DMS114 treated with DMSO at 0.1 percent for 48 hours (cell line): Measurements from ENCODE around the gene ALKBH2.

ENCODE experiments used
- DNase-seq: peaks from one replicate; lab custom pipeline; 2025; ENCODE audit not compliant: unreplicated experiment; lab: John Stamatoyannopoulos, UW

Gene ALKBH2

DNA sequence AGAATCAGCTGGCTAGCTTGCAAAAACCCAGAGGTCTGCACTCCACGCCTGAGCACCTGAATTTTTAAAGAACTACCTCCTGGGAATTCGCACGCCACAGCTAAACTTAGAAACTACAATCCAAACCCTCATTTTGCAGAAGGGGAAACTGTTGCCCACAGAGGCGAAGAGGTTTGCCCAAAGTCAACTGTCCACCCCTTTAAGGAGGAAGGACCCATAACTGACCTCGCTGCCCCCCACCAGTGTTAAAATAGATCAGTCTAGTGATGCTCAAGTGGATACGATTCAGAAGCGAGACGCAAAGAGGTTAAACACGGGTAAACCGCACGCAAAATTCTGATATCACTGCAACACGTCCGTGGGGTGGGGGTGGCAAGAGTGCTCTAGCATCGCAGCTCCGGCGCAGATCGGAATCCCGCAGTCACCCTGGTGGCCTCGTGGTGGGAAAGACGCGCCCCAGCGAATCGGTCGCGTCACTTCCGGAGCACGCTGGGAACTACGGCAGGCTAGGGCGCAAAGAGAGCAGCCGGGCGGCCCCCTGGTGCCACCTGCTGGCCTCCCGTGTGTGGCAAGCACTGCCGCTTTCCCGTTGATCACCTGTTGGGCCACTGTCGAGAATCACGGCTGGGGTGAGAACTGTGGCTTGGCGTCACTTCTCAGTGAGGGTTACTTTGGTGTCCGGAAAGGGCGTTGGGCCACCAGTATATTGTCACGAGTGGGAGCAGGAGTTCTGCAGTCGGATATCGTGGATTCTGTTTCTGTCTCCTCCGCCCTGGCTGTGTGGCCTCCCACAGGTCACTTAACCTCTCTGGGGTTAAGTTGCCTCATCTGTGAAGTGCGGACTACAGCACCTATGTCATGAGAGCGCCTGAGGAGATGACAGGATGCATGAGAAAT, at the start of gene ALKBH2:
Gene ALKBH2 (minus strand): TSS at position 451 of the 897 bp plus-strand sequence. CDS start 686 bp downstream, outside the sequence.
- peak; percentile 92 for DNase-seq

GRCh38 chr12:109140560-109140959, 47.3 kb upstream of the ALKBH2 start:
- no peak for DNase-seq

DNA sequence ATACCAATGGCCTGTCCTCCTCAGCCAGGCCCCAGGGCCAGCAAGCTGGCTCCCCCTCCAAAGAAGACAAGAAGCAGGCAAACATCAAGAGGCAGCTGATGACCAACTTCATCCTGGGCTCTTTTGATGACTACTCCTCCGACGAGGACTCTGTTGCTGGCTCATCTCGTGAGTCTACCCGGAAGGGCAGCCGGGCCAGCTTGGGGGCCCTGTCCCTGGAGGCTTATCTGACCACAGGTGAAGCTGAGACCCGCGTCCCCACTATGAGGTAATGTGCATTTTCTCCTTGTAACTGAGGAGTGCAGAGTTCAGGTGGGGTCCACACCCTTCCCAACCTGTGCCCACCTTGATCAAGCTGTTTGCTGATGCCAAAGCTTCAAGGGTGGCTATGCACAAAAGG, 46.5 kb upstream of the ALKBH2 start:
- no peak for DNase-seq

DNA sequence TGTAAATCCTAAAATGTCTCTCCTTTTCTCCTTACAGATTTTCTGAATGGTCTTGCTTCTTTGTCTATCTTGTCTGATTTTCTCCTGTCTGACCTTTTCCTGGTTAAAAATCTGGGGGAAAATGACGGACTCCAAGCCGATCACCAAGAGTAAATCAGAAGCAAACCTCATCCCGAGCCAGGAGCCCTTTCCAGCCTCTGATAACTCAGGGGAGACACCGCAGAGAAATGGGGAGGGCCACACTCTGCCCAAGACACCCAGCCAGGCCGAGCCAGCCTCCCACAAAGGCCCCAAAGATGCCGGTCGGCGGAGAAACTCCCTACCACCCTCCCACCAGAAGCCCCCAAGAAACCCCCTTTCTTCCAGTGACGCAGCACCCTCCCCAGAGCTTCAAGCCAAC, 46.1 kb upstream of the ALKBH2 start:
- no peak for DNase-seq

DNA sequence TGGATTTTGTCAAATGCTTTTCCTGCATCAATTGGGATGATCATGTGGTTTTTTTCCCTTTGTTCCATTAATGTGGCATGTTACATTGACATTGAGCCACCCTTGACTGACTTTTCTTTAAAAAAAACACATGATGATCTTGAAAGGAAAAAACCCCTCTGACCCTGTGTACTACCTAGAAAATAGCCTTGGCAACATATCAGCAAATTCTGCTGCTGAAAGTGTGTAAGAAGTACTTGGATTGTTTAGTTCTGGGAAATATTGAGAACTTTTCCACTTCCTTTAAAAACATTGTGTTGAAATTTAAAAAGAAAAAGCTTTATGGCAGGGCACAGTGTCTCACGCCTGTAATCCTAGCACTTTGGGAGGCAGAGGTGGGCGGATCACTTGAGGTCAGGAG, 43.8 kb upstream of the ALKBH2 start:
- no peak for DNase-seq

- no peak for DNase-seq
These were observed 41.1 kb upstream of the ALKBH2 start for GRCh38 chr12:109134186-109134917.

GRCh38 chr12:109131154-109132050, 38.1 kb upstream of the ALKBH2 start:
- no peak for DNase-seq

DNA sequence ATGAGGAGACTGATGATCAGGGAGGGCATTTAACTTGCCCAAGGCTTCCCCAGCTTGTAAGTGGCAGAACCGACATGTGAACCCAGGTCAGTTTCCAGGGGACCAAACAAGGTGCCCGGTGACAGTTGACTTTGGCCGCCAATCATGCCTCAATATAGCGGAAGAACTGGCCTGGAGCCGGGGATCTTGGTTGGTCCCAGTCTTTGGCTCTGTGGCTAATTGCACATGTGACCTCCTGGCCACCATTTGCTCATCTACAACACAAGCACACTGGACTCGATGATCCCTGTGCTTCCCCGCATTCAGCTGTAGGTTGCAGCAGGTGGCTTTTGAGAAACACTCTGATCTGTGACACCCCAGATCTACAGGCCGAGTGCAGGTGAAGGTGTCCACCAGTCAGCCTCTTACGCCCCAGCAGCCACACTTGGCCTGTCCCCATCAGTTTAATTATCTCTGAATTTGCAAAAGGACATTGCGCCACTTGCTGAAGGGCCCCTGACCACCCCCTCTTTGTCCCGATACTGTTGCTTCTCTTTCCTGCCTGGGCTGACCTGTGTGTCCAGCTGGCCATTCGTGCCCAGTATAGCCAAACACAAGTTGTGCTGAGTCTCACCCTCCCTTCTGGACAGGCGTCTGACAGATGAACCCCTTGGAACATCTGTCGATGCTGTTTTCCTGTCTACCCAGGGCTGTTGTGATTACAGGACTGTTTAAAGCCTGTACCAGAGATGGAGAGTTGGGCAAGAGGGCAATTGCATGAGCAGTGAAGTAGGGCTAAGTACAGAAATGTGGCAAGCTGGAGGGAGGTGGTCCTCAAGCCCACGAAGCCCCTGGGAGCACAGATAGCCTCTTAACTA, 37.3 kb upstream of the ALKBH2 start:
- DNase-seq, result no peak

DNA sequence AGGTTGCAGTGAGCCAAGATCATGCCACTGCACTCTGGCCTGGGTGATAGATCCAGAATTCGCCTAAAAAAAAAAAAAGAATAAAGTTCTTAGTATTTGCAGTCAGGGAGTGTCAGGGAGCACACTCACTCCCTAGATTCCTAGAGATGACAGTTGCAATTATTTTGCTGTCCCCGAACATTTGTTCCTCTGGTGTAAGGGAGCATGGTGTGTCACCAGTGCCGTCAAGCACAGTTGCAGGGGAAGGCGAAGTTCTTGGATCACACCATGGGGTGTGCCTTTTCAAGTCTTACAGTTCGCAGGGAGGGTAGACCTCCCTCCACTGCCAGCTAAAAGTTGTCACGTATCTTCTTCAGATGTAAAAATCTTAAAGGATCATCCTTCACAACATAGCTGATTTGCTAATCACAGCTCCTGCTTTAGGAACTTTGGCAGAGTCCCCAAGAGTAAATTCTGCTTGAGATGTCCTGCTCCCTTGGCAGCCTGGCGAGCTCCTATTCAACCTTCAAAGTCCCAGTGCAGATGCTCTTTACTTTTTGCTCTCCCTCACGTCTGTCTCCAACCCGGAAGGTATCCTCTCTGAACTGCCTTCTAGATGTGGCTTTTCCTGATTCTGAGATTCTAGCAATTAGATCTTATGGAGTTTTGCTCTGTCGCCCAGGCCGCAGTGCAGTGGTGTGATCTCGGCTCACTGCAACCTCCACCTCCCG, 34.4 kb upstream of the ALKBH2 start:
- DNase-seq, result no peak

DNA sequence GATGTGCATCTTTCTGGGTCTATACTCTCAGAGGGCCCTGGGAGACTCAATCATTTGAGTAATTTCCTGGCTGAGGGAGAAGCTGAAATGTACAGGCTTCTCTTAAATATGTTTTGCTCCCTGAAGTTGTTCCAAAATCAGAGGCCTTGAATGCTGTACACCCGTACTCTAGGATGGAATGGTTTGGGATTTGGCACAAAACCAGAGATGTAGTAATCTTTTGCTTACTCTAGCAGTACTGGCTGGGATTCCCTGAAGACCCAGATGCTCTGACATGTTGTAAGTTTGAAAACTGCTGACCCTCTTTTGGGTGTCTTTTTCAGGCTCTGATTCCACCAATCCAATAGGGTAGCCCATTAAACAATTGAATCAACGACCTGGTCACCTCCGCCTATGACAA, 33.5 kb upstream of the ALKBH2 start:
- DNase-seq, result no peak

- no peak for DNase-seq
These were observed 32.5 kb upstream of the ALKBH2 start for GRCh38 chr12:109125791-109126190.

- no peak for DNase-seq
These were observed 31.8 kb upstream of the ALKBH2 start for GRCh38 chr12:109124878-109125648.

DNA sequence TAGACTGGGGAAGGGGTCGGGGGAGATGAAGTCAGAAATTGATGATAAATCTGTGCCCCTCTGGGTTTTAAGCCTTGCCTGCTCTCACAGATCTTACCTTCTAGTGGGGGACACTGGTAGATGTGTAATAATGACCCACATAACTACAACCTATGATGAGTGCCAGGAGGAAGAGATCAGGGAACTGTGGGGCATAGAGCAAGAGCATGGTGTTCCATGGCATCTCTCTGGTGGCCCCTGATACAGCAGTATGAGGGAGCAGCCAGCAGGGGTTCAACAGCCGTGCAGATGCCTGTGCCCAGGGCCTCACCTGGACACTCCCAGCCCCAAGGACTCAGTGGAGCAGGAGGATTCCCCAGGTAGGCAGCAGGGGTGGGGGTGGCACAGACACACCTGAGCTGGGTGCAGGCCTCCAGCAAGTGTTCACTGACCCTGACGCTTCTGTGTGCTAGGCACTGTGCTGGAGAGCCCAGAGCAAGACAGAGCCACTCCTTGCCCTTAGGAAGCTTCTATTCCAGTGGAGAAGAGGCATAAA, 28.1 kb upstream of the ALKBH2 start:
- no peak for DNase-seq

DNA sequence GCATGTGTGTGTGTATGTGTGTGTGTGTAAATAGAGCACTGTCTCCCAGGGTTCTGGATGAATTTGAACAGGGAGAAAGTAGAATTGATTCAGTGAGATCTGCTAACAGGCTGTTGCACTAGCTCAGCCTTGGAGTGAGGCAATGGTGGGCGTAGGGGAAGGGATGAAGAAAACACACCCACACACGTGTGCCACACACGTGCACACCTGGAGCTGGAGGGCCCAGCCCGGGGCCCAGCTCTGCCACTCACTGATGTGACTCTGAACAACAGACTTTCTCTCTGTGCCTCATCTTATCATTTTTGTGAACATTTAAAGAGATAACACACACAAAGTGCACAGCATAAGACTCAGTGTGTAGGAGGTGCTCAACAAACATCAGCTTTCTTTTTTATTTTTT, 27.3 kb upstream of the ALKBH2 start:
- DNase-seq, result no peak

- no peak for DNase-seq
These were observed 26.8 kb upstream of the ALKBH2 start for GRCh38 chr12:109120095-109120494.

GRCh38 chr12:109116611-109116949, 23.3 kb upstream of the ALKBH2 start:
- DNase-seq, result no peak

DNA sequence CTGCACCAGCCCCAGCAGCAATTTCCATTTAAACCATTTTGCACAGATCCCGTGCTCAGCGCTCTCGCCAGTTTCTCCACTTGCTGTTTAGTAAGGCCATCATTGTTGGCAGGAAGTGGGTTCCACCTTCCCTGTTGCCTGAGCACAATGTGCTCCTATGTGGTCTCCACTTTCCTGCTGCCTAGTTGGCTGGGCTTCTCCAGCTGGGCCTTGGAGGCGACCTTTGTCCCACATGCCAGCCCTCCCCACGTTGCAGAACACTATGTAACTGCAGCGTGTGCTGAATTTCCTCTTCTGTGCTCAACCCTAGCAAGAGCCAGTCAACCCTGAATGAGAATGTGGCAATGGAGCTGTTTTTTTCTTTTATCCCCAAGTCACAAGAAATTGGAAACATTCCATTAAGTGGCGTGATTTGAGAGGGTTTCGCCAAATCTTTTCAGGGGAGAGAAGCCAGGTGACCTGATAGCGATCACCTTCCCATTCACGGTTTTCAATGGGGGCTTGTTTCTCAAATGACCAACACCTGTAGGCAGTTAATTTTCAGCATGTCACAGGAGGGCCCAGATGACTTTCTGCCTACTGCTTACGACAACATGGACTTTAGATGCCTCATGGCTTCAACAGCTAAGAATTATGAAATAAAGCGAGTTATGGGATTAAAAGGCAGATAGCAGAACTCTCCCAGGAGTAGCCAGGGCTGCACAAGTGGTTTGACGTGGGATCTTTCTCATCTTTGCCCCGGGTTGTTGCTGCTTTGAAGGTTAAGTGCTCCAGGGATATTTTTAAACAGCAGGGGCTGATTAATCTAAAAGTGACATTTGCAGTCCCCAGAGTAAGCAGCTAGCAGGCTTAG, 22.7 kb upstream of the ALKBH2 start, which contains the start of gene ACACB:
Gene ACACB (plus strand): TSS at position 830 of the 853 bp plus-strand sequence. CDS start 22,819 bp downstream, outside the sequence.
- DNase-seq, result no peak

GRCh38 chr12:109115404-109115757, 22.1 kb upstream of the ALKBH2 start:
- no peak for DNase-seq
